Right hindlimb (tissue), 1 donor: ENCODE results near the gene DNMT1.

Experiments
- DNase-seq: peaks from one replicate; pipeline ENCODE4 v3.0.0-alpha.2; 2018

DNMT1 gene

DNA sequence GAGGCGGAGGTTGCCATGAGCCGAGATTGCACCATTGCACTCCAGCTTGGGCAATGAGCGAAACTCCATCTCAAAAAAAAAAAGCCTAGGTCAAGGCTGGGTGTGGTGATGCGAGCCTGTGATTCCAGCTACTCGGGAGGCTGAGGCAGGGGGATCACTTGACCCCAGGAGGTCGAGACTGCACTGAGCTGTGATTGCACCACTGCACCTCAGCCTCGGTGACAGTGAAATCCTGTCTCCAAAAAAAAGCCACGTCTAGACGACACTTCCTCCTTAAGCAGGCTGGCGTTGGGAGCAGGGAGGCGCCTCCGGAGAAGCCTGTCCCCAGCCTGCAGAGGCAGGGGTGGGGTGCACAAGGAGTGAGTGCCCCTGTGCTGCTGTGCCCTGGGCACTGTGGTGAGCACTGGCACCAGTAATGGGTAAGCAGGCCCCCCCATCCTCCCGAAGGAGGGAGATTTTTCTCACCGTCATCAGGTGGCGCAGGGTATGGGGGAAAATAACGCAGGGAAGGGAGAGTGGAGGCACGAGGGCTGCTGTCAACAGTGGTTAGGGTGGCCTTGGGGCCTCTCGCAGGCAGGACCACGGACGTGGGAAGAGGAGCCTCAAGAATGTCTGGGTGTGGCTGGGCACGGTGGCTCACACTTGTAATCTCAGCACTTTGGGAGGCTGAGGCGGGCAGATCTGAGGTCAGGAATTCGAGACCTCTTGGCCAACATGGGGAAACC lies 82.6 kb downstream of the DNMT1 start:
- peak; percentile 28 for DNase-seq

GRCh38 chr19:10111405-10111811 lies 83.3 kb downstream of the DNMT1 start, which contains the start of gene P2RY11:
Gene P2RY11, plus strand, starts transcription at chr19:10111693. Its CDS starts 29 bp downstream, at chr19:10111722.
- peak; percentile 26 for DNase-seq

GRCh38 chr19:10110972-10111317 lies 83.8 kb downstream of the DNMT1 start:
- no peak for DNase-seq

DNA sequence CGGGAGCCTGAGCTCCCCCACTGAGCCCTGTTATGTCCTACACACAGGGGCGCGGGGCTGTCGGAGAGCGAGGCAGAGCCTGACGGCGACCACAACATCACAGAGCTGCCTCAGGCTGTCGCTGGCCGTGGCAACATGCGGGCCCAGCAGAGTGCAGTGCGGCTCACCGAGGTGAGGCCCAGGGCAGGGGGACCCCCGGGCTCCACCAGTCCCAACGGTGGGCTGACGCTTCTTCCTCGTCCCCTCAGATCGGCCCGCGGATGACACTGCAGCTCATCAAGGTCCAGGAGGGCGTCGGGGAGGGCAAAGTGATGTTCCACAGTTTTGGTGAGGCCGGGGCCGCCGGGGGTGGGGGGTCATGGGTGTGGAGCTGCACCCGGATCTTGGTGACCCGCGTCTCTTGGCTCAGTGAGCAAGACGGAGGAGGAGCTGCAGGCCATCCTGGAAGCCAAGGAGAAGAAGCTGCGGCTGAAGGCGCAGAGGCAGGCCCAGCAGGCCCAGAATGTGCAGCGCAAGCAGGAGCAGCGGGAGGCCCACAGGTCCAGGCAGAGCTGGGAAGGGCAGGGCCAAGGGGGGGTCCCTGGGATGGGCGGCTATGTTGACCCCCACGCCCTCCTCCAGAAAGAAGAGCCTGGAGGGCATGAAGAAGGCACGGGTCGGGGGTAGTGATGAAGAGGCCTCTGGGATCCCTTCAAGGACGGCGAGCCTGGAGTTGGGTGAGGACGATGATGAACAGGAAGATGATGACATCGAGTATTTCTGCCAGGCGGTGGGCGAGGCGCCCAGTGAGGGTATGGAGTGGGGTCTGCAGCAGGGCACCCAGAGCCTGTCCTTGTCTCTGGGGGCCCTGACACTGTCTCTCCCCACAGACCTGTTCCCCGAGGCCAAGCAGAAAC lies 84.4 kb downstream of the DNMT1 start:
- peak; percentile 28 for DNase-seq

DNA sequence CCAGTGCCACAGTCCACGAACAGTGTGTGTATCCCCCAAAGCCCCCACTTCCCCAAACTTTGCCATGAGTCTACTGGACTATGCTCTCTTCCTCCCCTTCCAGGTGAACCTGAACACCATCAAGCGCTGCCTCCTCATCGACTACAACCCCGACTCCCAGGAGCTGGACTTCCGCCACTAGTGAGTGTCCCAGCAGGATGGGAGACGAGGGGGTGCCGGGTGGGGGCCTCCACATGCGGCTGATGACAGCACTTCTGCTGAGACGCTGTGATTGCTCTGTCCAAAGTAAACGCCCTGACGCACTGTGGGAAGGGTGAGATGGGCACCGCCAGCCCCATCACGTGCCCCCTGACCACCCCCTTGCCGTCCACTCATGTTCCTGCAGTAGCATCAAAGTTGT lies 85.2 kb downstream of the DNMT1 start:
- no peak for DNase-seq

DNA sequence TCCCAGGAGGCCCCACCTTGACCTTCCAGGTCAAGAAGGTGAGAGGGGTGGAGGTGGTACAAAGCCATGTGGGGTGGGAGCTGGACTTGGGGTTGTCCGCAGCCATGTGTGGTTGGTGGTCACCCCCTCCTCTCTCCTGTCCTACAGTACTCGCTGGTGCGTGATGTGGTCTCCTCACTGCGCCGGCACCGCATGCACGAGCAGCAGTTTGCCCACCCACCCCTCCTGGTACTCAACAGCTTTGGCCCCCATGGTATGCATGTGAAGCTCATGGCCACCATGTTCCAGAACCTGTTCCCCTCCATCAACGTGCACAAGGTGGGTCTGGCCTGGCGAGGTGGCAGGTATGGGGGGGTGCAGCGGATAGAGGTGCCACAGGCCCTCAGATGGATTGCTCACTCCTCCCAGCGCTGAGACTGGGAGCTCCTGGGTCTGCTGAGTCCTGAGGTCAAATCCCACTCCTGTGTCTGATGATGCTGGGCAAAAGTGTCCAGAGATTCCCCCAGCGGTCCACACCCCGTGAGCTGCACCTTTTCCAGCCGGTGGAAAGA lies 86.9 kb downstream of the DNMT1 start:
- DNase-seq: no peak

GRCh38 chr19:10107254-10107653 lies 87.5 kb downstream of the DNMT1 start:
- DNase-seq: no peak

DNA sequence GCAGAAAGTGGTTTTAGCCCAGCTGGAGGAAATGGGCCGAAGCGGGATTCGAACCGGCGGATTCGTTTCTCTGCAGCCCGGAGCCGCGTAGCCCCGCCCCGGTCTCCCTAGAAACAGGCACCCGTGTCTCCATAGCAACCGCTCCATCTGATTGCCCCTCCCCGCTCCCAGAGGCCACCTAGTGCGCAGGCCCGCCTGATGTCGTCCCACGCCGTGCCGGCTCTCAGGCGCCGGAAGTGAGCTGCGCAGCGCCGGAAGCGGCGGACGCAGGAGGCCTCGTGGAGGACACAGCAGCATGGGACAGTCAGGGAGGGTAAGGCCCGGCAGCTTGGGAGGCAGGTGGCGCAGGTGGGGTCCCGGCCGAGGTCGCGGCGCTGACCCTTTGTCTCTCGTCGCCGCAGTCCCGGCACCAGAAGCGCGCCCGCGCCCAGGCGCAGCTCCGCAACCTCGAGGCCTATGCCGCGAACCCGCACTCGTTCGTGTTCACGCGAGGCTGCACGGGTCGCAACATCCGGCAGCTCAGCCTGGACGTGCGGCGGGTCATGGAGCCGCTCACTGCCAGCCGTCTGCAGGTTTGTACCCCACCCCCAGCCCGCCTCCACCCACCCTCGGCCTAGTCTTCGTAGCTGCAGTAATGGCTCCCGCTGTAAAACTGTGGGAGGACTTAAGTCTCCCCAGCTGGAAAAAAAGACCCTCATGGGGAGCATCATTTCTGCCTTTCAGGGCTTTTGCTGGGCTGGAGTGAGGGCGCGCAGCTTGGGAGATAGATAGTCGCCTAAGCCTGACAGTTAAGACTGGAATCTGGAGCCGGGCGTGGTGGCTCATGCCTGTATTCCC lies 88.4 kb downstream of the DNMT1 start, which contains the start of gene PPAN:
Gene PPAN (plus strand): TSS at position 263 of the 837 bp plus-strand sequence. CDS start 33 bp downstream, at position 296.
- DNase-seq: peak; percentile 98

GRCh38 chr19:10105509-10106099 lies 89.1 kb downstream of the DNMT1 start:
- peak; percentile 89 for DNase-seq

- DNase-seq: peak; percentile 83
Observed at GRCh38 chr19:10104665-10105508, 89.9 kb downstream of the DNMT1 start.

- no peak for DNase-seq
Observed at GRCh38 chr19:10104130-10104513, 90.6 kb downstream of the DNMT1 start.

DNA sequence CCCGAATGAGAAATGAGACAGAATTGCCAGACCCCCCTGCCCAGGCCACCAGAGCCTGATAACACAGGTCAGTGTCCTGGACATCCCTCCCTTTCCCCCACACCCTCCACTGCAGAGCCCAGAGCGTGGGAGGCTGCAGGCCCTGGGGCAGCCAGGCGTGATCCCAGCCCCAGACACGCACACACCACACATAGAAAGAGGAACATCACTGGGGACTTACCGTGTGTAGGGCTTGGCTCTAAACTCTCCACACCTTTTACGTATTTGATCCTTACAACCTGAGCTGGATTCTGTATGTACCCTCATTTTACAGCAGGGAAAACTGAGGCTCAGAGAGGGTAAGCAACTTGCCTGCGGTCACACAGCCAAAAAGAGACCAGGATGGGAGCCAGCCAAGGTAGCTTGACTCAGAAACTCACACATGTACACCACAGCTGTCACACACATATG lies 91.9 kb downstream of the DNMT1 start:
- DNase-seq: no peak

GRCh38 chr19:10100163-10100785 lies 94.5 kb downstream of the DNMT1 start:
- DNase-seq: no peak

GRCh38 chr19:10096615-10096963 lies 98.2 kb downstream of the DNMT1 start:
- DNase-seq: no peak

DNA sequence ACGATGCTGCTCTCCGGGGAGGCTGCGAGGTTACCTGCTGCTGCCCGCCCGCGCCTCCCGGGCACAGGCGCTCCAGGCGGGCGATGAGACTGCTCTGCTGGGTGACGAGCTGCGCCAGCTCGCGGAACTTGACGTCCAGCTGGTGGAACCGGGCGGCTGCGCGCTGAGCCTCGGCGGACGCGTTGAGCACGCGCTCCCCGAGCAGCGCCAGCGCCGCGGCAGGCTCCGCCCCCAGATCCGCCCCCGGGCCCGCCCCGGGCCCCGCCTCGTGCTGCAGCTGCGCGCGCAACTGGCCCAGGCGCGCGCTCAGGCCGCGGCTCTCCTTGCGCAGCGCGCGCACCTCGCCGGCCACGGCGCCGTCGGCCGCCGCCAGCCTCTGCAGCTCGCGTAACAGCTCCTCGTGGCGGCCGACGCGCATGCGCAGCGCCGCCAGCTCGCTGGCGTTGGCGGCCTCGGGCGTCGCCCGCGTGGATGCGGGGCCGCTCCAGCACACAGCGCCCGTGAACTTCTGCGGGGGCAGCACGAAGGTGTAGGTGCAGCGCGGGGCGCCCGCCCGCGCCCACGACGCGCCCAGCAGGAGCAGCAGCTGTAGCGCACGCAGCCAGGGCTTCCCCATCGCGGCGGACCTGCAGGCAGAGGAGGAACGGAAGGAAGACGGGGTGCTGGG lies 98.7 kb downstream of the DNMT1 start:
- peak; percentile 92 for DNase-seq

- DNase-seq: no peak
Observed at GRCh38 chr19:10095622-10095947, 99.2 kb downstream of the DNMT1 start.

GRCh38 chr19:10093295-10094186 lies 101.2 kb downstream of the DNMT1 start:
- DNase-seq: peak; percentile 25

DNA sequence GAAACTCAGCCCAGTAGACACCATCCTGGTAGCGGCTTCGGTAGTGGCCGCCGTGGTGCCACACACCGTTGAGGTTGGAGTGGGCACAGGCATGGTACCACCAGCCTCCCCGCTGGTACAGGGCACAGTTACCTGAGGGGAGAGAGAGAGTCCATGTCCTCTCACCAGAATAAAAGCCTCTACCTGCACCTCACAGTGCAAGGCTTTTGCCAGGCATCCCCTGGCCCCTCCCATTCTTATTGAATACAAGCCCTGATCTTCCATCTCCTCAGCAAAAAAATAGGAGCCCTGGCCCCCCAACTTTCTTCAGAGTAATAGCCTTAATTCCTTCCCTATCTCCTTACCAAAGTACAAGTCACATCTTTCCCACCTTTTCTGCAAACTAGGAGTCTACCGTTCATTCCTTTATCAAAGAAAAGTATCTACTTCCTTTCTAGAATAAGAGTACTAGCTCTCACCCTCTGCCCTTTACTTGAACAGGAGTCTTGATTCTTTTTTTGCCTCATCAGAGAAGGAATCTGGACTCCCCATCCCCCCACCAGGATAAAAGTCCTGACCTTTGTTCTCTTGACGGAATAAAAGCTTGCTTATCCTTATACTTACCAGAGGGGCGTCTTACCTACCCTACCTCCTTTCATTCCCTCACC lies 102.0 kb downstream of the DNMT1 start:
- DNase-seq: no peak
